Urinary bladder (tissue), 4 donors: Measurements from ENCODE around the gene WDR88. TPM values are rescaled to one million over a fixed set of nuclear protein-coding genes. Genes with fewer than 3 reads are reported as not detected.

Experiments
- DNase-seq: peaks from one replicate; pipeline ENCODE4 v3.0.0-alpha.2; 2015; ENCODE audit errors: extremely low spot score
- H3K27ac ChIP-seq: one replicate; pipeline ENCODE4 v1.5.1; 2013; ENCODE audit warnings: low read depth, mild to moderate bottlenecking, moderate library complexity
- H3K36me3 ChIP-seq: one replicate; pipeline ENCODE4 v1.6.1; 2013; ENCODE audit warnings: mild to moderate bottlenecking, moderate library complexity; ENCODE audit not compliant: insufficient read depth
- H3K4me1 ChIP-seq: one replicate; pipeline ENCODE4 v1.6.1; 2013; ENCODE audit warnings: mild to moderate bottlenecking, moderate library complexity; ENCODE audit not compliant: insufficient read depth
- H3K4me3 ChIP-seq: one replicate; pipeline ENCODE4 v1.5.1; 2013; ENCODE audit warnings: low read depth, low read length
- WGBS: extraction: QIAGEN DNeasy Blood & Tissue Kit; methylation state at CpG from one replicate; pipeline ENCODE4 v1.1.7; 2013; 5-methylcytosine and 5-hydroxymethylcytosine counted together
- polyA plus RNA-seq: library from polyadenylated mRNA; stranded (reverse); fragments of 200-250 nt; gene quantifications from one replicate; pipeline ENCODE4 v1.2.3, GENCODE V29; 2013
- total RNA-seq: library from RNA; depleted of rRNA; stranded (reverse); fragments of >200 nt; gene quantifications from one replicate; pipeline ENCODE4 v1.2.3, GENCODE V29; 2014
- donor health status: healthy with polysubstance abuse.
- donor health status: healthy.

The WDR88 gene, protein sequence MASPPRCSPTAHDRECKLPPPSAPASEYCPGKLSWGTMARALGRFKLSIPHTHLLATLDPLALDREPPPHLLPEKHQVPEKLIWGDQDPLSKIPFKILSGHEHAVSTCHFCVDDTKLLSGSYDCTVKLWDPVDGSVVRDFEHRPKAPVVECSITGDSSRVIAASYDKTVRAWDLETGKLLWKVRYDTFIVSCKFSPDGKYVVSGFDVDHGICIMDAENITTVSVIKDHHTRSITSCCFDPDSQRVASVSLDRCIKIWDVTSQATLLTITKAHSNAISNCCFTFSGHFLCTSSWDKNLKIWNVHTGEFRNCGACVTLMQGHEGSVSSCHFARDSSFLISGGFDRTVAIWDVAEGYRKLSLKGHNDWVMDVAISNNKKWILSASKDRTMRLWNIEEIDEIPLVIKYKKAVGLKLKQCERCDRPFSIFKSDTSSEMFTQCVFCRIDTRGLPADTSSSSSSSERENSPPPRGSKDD
- total RNA-seq (not detected), polyA plus RNA-seq (not detected)

DNA sequence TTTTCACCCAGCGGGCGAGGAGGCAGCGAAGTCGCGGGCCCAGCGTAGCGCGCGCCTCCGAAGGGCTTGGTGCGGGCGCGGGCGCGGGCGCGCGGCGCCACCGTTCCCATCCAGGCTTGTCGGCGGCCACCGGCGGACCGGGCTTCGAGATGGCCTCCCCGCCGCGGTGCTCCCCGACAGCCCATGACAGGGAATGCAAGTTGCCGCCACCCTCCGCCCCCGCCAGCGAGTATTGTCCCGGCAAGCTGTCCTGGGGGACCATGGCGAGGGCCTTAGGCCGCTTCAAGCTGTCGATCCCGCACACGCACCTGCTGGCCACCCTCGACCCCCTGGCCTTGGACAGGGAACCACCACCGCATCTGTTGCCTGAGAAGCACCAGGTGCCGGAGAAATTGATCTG lies at the start of gene WDR88:
TSS of gene WDR88 (plus strand) at position 94 of the 400 bp plus-strand sequence. CDS start at position 150, 56 bp downstream.
- Histone ChIP-seq H3K4me1 (no peaks in the 10 kb centered on the region), H3K4me3 (no peak within 1 kb of the TSS), H3K27ac (no peak within 1 kb of the TSS), H3K36me3 (peaks cover 2% of the 10 kb centered on the region)
- DNase-seq = no peak
- WGBS = 86% methylated on average over 43 of the region's 43 CpGs

DNA sequence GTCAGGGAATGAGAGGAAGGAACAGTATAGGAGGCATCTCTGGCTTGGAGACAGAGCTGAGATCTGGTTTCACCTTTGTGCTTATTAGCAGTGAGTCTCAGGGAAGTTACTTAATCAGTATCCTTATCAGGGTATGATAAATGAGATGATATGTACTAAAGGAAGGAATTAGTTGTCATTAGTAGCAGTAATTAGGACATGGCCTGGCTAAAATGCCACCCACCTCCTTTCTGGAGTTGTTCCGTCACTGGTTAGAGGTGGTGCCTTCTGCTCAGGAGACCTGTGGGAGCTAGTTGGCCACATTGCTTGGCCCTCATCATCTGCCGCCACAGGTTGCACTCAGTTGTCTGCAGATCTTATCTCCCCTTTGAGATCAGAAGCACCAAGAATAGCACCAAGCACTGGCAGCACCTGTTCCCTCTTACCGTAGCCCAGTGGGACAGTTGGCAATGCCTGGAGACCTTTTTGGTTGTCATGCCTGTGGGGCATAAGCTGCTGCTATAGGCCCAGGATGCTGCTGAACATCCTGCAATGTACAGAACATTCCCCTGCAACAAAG lies 46.3 kb upstream of the WDR88 start:
- no peaks in the 10 kb centered on the region for H3K4me1 ChIP-seq
- H3K36me3 ChIP-seq = no peaks in the 10 kb centered on the region
- H3K4me3 ChIP-seq = no peak overlapping the region
- WGBS = 87% methylated on average over 3 of the region's 3 CpGs
- DNase-seq = no peak
- no peak overlapping the region for H3K27ac ChIP-seq

DNA sequence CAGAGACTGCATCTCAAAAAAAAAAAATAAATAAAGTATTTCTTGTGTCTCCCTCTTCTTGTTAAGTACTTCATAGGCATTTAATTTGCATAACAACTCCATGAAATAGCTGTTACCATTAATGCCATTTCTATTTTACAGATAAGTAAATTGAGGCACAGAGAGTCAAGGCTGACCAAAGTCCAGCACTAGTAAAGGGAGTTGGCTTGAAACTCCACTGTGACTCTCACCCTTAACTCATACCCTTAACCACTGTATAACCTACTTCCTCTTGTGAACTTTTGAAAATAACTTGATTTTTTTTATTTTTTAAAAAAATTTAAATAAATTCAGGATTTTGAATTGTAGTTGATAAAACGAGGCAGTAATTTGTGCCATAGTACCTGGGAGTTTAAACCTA lies 45.0 kb upstream of the WDR88 start:
- no peaks in the 10 kb centered on the region for H3K36me3 ChIP-seq
- DNase-seq = no peak
- H3K27ac ChIP-seq = no peak overlapping the region
- H3K4me1 ChIP-seq = no peaks in the 10 kb centered on the region
- 79% methylated on average over 1 of the region's 1 CpG for WGBS
- H3K4me3 ChIP-seq = no peak overlapping the region

DNA sequence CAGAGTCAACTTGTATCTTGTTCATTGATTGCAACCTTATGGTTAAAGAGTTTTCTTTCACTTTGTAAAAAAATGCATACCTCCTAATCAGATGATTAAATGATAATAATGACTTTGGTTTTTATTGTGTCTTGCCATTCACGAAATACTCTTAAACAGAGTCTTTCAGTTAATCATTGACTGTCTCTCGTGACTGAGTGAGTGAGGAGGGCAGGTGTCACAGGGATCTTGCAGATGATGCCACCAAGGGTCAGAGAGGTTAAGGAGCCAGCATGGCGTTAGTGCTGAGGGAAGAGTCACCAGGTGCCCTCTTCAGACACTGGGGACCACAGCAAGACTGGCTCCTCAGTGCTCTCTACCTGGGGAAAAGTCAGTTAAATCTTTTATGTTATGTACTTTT lies 42.9 kb upstream of the WDR88 start:
- no peaks in the 10 kb centered on the region for H3K4me1 ChIP-seq
- no peak overlapping the region for H3K4me3 ChIP-seq
- DNase-seq = no peak
- no peaks in the 10 kb centered on the region for H3K36me3 ChIP-seq
- H3K27ac ChIP-seq = no peak overlapping the region
- 90% methylated on average over 3 of the region's 3 CpGs for WGBS

DNA sequence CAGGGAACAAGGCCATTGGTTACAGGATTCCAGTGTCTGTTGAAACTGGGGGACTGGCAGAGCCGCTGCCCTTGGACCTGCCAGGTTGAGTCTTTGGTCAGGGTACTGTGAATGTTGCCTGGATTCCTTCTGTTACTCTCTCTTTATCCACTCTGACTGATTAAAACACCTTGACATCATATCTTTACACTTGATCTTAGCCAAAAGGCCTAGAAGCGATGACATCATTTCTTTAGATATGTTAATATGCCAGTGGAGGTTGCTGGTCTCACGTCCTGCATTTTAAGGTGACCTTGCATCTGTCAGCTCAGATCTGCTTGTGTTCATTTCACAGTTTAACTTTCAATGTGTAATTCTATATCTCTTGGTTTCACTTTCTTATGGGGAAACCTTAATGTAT lies 41.7 kb upstream of the WDR88 start:
- Histone ChIP-seq H3K36me3 (no peaks in the 10 kb centered on the region), H3K27ac (no peak overlapping the region), H3K4me3 (no peak overlapping the region), H3K4me1 (no peaks in the 10 kb centered on the region)
- DNase-seq = no peak
- 83% methylated on average over 3 of the region's 3 CpGs for WGBS

DNA sequence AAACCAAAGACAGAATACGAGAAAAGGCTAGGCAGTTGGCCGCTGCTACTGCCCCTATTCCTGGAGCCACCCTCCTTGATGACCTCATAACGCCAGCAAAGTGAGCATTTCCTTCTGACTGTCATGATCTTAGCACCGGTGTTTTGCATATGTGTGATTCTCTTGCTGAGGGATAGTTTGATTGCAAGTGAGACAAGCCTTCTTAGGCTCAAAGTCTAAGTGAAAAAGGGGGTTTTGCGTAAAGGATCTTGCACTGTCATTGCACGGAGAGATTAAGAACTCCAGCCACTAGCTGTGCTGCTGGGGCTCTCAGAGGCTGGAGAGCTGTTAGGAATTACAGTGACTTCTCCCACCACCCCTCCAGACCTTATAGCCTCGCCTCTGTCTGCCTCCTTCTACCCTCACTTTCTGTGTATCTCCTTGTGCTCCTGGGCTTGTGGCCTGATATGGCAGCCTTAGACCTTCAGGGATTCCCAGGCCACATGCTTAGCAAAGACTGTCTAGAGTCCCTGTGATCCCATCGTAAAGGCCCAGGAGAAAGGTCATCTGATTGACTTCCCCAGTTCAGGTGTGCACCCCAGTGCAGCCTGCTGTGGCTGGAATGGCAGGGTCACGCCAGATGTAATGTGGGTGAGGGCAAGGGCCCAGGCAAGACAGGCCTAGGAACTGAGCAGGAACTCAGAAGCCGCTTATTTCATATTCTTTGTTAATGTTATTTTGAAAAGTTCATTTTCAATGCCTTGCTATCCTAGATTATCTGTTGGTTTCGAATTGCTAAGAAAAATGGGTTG lies 38.3 kb upstream of the WDR88 start:
- Histone ChIP-seq H3K27ac (no peak overlapping the region), H3K4me1 (no peaks in the 10 kb centered on the region)

DNA sequence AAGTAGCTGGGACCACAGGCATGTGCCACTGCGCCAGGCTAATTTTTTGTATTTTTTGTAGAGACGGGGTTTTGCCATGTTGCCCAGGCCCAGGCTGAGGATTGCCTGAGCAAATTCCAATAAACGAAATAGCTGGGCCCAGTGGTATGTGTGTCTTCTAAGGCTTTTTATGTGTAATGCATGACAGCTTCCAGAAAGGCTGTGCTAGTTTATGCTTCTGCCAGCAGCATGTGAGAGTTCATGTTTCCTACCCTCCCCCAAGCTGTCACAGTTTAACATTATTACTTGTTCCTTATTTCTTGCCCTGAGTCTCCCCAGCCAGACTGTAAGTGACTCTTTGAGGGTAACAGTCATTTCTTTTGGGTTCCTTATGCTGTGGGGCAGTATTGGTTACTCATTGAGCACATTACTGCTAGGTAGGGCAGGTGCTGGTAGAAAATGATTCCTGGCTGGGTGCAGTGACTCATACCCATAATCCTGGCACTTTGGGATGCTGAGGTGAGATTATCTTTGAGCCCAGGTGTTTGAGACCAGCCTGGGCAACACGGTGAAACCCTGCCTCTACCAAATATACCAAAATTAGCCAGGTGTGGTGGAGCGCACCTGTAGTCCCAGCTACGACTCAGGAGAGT lies 37.4 kb upstream of the WDR88 start:
- H3K4me3 ChIP-seq = no peak overlapping the region
- no peak overlapping the region for H3K27ac ChIP-seq
- 91% methylated on average over 6 of the region's 6 CpGs for WGBS
- DNase-seq = no peak
- H3K4me1 ChIP-seq = no peaks in the 10 kb centered on the region
- H3K36me3 ChIP-seq = peaks cover 3% of the 10 kb centered on the region

More for the DNA sequence above, 38.3 kb upstream of the WDR88 start:
- DNase-seq = no peak
- 95% methylated on average over 11 of the region's 11 CpGs for WGBS
- Histone ChIP-seq H3K4me3 (no peak overlapping the region), H3K36me3 (peaks cover 3% of the 10 kb centered on the region)

DNA sequence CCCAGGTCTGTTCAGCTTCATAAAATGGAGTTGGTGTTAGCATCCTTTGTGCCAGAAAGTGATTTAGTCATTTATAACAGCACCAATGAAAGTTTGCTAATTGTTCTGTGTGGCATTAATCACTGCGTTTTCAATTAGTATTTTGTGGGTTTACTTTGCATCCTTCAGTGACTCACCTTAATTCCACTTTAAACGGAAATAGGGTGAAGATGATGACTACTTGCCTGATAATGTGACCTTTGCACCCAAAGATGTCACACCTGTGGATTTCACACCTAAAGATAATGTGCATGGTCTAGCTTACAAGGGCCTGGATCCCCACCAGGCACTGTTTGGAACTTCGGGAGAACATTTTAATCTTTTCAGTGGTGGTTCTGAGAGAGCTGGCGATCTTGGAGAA lies 35.9 kb upstream of the WDR88 start:
- peaks cover 3% of the 10 kb centered on the region for H3K36me3 ChIP-seq
- H3K27ac ChIP-seq = no peak overlapping the region
- H3K4me1 ChIP-seq = no peaks in the 10 kb centered on the region
- no peak for DNase-seq
- WGBS = 91% methylated on average over 4 of the region's 4 CpGs
- no peak overlapping the region for H3K4me3 ChIP-seq

DNA sequence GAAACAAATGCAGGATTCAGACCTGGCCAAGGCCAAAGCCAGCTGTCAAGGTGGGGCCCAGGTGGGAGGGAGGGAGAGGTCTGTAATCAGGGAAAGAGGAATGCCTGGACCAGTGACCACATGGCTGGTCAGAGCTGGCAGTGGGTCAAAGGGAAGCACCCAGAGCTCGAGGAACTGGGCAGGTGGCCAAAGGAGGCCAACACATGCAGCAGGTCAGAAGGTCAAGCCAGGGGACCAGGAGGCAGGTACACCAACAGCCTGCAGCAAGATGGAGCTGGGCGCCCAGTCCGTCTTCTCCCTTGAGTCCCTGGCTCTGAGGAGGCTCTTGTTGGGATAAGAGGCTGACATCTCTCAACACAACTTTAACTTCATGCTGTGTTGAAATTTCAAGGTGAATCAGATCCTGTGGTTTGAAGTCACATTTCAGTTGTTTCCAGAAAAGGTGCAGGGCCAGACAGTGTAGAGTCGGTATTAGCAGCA lies 33.8 kb upstream of the WDR88 start:
- DNase-seq = no peak
- Histone ChIP-seq H3K36me3 (peaks cover 7% of the 10 kb centered on the region), H3K27ac (no peak overlapping the region), H3K4me3 (no peak overlapping the region), H3K4me1 (no peaks in the 10 kb centered on the region)
- 76% methylated on average over 4 of the region's 4 CpGs for WGBS

DNA sequence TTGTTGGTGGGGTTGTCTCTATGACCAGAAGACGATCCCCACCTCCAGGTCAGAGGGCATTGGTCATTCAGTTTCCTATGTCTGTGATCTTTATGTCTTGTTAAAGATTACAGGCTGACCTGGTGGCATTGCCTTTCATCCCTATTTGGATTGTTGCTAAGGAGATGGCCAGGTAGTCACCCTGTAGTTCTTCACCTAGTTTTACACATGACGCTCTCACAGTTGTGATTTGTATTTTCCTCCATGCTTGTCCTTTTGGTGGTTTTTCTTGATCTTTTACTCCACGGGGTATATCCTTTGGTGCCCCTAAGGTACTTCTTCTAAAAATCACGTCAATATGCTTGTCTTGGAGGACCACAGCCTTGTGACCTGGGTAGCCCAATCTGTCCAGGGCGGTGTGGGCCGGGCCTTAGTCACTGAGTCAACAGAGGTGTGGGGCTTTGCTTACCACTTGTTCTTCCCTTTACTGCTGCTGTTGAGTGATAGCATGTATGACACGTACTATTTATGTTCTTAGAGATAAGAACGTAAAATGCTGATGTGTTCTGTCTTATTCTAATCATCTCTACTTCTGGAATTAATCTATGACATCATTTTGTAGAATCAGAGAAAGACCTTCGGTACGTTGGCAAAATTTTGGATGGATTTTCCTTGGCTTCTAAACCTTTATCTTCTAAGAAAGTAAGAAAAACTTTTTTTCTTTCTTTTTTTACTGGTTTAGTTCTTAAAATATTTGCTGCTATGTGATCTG lies 30.8 kb upstream of the WDR88 start:
- Histone ChIP-seq H3K27ac (no peak overlapping the region), H3K4me1 (no peaks in the 10 kb centered on the region), H3K36me3 (peaks cover 7% of the 10 kb centered on the region), H3K4me3 (no peak overlapping the region)
- WGBS = 81% methylated on average over 10 of the region's 10 CpGs
- DNase-seq = no peak

DNA sequence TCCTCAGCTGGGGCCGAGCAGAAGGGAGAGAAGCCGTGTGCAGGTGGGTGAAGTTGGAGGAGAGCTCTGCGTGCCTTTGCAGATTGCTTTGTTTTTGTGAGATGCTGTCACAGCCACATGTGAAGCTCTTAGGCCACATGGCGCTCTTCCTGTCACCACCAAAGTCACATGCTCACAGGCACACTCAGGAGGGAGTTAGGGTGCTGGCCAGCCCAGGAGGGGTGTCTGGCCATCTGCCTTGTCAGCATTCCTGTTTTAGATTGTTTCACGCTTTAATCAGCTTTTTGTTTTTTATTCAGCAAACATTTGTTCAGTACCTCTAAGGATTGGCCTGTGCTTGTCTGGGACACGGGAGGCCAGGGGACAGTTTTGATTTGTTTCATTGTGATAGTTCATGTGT lies 29.0 kb upstream of the WDR88 start:
- 92% methylated on average over 6 of the region's 6 CpGs for WGBS
- DNase-seq = no peak

DNA sequence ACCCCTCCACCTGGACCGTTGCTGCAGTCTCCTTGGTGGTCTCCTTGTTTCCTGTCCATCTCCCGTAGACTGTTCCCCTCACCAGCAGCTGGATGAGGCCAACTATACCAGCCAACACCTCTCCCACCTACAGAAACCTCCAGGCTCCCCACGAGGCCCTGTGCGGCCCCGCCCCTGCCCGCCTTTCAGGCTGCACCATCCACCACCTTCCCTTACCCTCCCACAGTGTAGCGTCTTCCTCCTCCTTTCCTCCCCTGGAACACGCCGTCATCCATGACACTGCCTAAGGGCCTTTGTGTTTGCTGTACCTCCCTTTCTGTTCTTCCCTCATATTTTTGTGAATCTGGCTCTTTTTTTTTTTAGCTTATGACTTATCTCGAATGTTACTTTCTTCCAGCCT lies 23.8 kb upstream of the WDR88 start:
- Histone ChIP-seq H3K4me3 (no peak overlapping the region), H3K36me3 (peaks cover 2% of the 10 kb centered on the region), H3K4me1 (no peaks in the 10 kb centered on the region), H3K27ac (no peak overlapping the region)
- DNase-seq = no peak
- WGBS = 92% methylated on average over 10 of the region's 10 CpGs

More for the DNA sequence above, 29.0 kb upstream of the WDR88 start:
- Histone ChIP-seq H3K4me3 (no peak overlapping the region), H3K27ac (no peak overlapping the region), H3K36me3 (peaks cover 6% of the 10 kb centered on the region), H3K4me1 (no peaks in the 10 kb centered on the region)
